B cell (primary cell): Measurements from ENCODE around the gene MICAL3. TPM values are rescaled to one million over a fixed set of nuclear protein-coding genes. Genes with fewer than 3 reads are reported as not detected.

Experiments used
- ATAC-seq: fragments of 200-7000 bp; cut with Tn5 transposase; one replicate; pipeline ENCODE4 v1.10.0; 2021; ENCODE audit warnings: low read depth, mild to moderate bottlenecking, moderate number of reproducible peaks, moderate library complexity
- CTCF ChIA-PET: fragments of 350-600 bp; sonication (Branson Sonifier 250); formaldehyde crosslinking; loops from one replicate; lab custom pipeline; 2021; ENCODE audit warnings: antibody characterized with exemption, inconsistent platforms; lab: Charles Lee
- POLR2A ChIA-PET: fragments of 350-600 bp; sonication (Branson Sonifier 250); formaldehyde crosslinking; loops from one replicate; lab custom pipeline; 2021; ENCODE audit warnings: antibody characterized with exemption; lab: Charles Lee
- DNase-seq: peaks from one replicate; pipeline ENCODE4 v3.0.0; 2013
- H2AFZ ChIP-seq: 2 replicates; pipeline ENCODE4 v1.6.1; 2012; ENCODE audit warnings: mild to moderate bottlenecking, low read depth, low read length; ENCODE audit not compliant: insufficient read depth, poor library complexity, severe bottlenecking
- H3K27ac ChIP-seq, 2 donors: 1 replicate in 1 of 2; 2 replicates in 1 of 2; pipeline ENCODE4 v1.5.1; 2012 to 2013; ENCODE audit warnings: low read length in 2 of 2, mild to moderate bottlenecking in 2 of 2, moderate library complexity in 1 of 2
- H3K27me3 ChIP-seq, 4 experiments: fragments of 200-600 bp in 1 of 4; sonication (generic) in 1 of 4; replicated peaks in 1 of 4; 1 replicate in 2 of 4; 2 replicates in 2 of 4; pipeline versions ENCODE4 v1.6.1 to v1.7.0; 2013 to 2016; ENCODE audit warnings: low read length in 3 of 4, mild to moderate bottlenecking in 2 of 4, mixed read lengths in 1 of 4, moderate library complexity in 1 of 4; ENCODE audit not compliant: insufficient read depth in 4 of 4, control insufficient read depth in 3 of 4; ENCODE audit errors: control extremely low read depth in 1 of 4
- H3K36me3 ChIP-seq, 2 experiments: replicated peaks in 1 of 2; 1 replicate in 1 of 2; 2 replicates in 1 of 2; pipeline versions ENCODE4 v1.6.1 to v1.7.1; 2013; ENCODE audit warnings: low read length in 1 of 2; ENCODE audit not compliant: insufficient read depth in 2 of 2, control insufficient read depth in 1 of 2; ENCODE audit errors: control extremely low read depth in 1 of 2, extremely low read depth in 1 of 2
- H3K4me1 ChIP-seq, 2 donors: fragments of 200-600 bp in 1 of 2; sonication (generic) in 1 of 2; 1 replicate in 1 of 2; 2 replicates in 1 of 2; pipeline versions ENCODE4 v1.5.1 to v1.6.1; 2013 to 2017; ENCODE audit warnings: low read length in 2 of 2; ENCODE audit not compliant: control insufficient read depth in 2 of 2, insufficient read depth in 2 of 2
- H3K4me2 ChIP-seq: replicated peaks from 2 replicates; pipeline ENCODE3; 2012; ENCODE audit warnings: mild to moderate bottlenecking, low read depth, low read length; ENCODE audit not compliant: poor library complexity, severe bottlenecking
- H3K4me3 ChIP-seq, 5 experiments: fragments of 200-600 bp in 1 of 5; sonication (generic) in 1 of 5; 1 replicate in 3 of 5; 2 replicates in 2 of 5; pipeline versions ENCODE4 v1.5.1 to v1.7.0; 2011 to 2016; ENCODE audit warnings: low read length in 4 of 5, mild to moderate bottlenecking in 4 of 5, low read depth in 2 of 5, control low read depth in 1 of 5, moderate library complexity in 1 of 5; ENCODE audit not compliant: insufficient read depth in 1 of 5; ENCODE audit errors: control extremely low read depth in 1 of 5, extremely low read depth in 1 of 5
- H3K79me2 ChIP-seq: fragments of 200-600 bp; sonication (generic); one replicate; pipeline ENCODE4 v1.6.0; 2016; ENCODE audit warnings: low read length; ENCODE audit not compliant: control insufficient read depth, insufficient read depth
- H3K9ac ChIP-seq: fragments of 200-600 bp; sonication (generic); 2 replicates; pipeline ENCODE4 v1.6.1; 2017; ENCODE audit warnings: mild to moderate bottlenecking, low read length, moderate library complexity
- H3K9me3 ChIP-seq, 3 donors: one replicate each; pipeline versions ENCODE4 v1.6.1 to v1.7.1; 2013; ENCODE audit warnings: low read length in 2 of 3; ENCODE audit not compliant: control insufficient read depth in 2 of 3, insufficient read depth in 1 of 3; ENCODE audit errors: control extremely low read depth in 1 of 3
- H4K20me1 ChIP-seq: 2 replicates; pipeline ENCODE4 v1.6.0; 2012; ENCODE audit warnings: mild to moderate bottlenecking, low read length; ENCODE audit not compliant: insufficient read depth, control insufficient read depth, poor library complexity, severe bottlenecking
- H3K27ac Mint-ChIP-seq: one replicate; pipeline ENCODE4 v1.8.0; 2021; ENCODE audit warnings: mixed read lengths
- H3K27me3 Mint-ChIP-seq: one replicate; pipeline ENCODE4 v1.8.0; 2021; ENCODE audit warnings: mixed read lengths
- H3K4me1 Mint-ChIP-seq: one replicate; pipeline ENCODE4 v1.8.0; 2021; ENCODE audit warnings: mixed read lengths
- H3K4me3 Mint-ChIP-seq: one replicate; pipeline ENCODE4 v1.8.0; 2021; ENCODE audit warnings: mixed read lengths
- H3K9me3 Mint-ChIP-seq: one replicate; pipeline ENCODE4 v1.8.0; 2022; ENCODE audit warnings: mixed read lengths; ENCODE audit not compliant: insufficient read depth
- CTCF ChIP-seq: fragments of 200-600 bp; IDR thresholded peaks from one replicate; pipeline ENCODE4 v1.8.0; 2022; ENCODE audit warnings: antibody characterized with exemption, mild to moderate bottlenecking
- EZH2 ChIP-seq: IDR thresholded peaks from 2 replicates; pipeline ENCODE4 v1.6.1; 2012; ENCODE audit warnings: borderline replicate concordance, low read depth, mild to moderate bottlenecking, moderate library complexity, low read length; ENCODE audit not compliant: insufficient read depth, poor library complexity, severe bottlenecking
- WGBS: methylation state at CpG from one replicate; pipeline ENCODE4 v1.1.5; 2013; ENCODE audit warnings: missing lambda C conversion rate; ENCODE audit not compliant: insufficient coverage; 5-methylcytosine and 5-hydroxymethylcytosine counted together
- intact Hi-C: fragments of 100-400 bp; cut with micrococcal nuclease; formaldehyde crosslinking; loops from one replicate; pipeline ENCODE4 v1.10.0; 2022
- polyA plus RNA-seq: library from polyadenylated mRNA; depleted of rRNA; stranded (reverse); fragments of >200 nt; gene quantifications from 2 replicates; pipeline ENCODE4 v1.2.3, GENCODE V29; 2012
- total RNA-seq, 2 donors: library from RNA; stranded (reverse); fragments of 120-200 nt in 1 of 2; gene quantifications; 1 replicate in 1 of 2; 2 replicates in 1 of 2; pipeline versions ENCODE4 v1.2.3 to v1.2.4, GENCODE V29; 2013 to 2022

MICAL3 gene
- total and polyA plus RNA-seq, 2 donors (not counting 1 experiment from before 2014, with no cell fraction given): 50.5 to 253 TPM

GRCh38 chr22:17831501-17832251, 192.7 kb downstream of the MICAL3 start:
- H3K27ac ChIP-seq: no peak overlapping the region
- Mint-ChIP-seq H3K4me1 (peaks cover 6% of the 10 kb centered on the region), H3K4me3 (no peak overlapping the region), H3K9me3 (no peaks in the 10 kb centered on the region), H3K27me3 (no peaks in the 10 kb centered on the region), H3K27ac (peak overlapping the region; percentile 32)
- H3K4me3 ChIP-seq: no peak overlapping the region
- TF ChIP-seq EZH2 (no peak), CTCF (no peak)
- no peaks in the 10 kb centered on the region for H3K27me3 ChIP-seq
- H4K20me1 ChIP-seq: peaks cover 53% of the 10 kb centered on the region
- no peak overlapping the region for H3K4me2 ChIP-seq
- no peaks in the 10 kb centered on the region for H3K9me3 ChIP-seq
- CTCF ChIA-PET: interaction anchor here (1.1 to 5.7 kb wide), 7 partner anchors 9 to 244 kb away, joined by 4 to 250 read pairs (median 7); partner anchors contain the start of genes MICAL3 and PEX26
- intact Hi-C loops: no loop called here
- no peak for ATAC-seq
- H3K9ac ChIP-seq: no peak overlapping the region
- H3K36me3 ChIP-seq: peaks cover 0 to 91% of the 10 kb centered on the region in 2 experiments
- peaks cover 0 to 7% of the 10 kb centered on the region in 2 donors for H3K4me1 ChIP-seq
- no peak overlapping the region for H2AFZ ChIP-seq
- no peak for DNase-seq
- WGBS: 94% methylated on average over 14 of the region's 17 CpGs
- H3K79me2 ChIP-seq: peaks cover 30% of the 10 kb centered on the region
- POLR2A ChIA-PET: interaction anchor here (1.6 kb wide), 1 partner anchor 246 kb away, joined by 3 read pairs; no protein-coding TSS in a partner anchor
